ENCODE data around the gene WIPF2.

Gene WIPF2

DNA sequence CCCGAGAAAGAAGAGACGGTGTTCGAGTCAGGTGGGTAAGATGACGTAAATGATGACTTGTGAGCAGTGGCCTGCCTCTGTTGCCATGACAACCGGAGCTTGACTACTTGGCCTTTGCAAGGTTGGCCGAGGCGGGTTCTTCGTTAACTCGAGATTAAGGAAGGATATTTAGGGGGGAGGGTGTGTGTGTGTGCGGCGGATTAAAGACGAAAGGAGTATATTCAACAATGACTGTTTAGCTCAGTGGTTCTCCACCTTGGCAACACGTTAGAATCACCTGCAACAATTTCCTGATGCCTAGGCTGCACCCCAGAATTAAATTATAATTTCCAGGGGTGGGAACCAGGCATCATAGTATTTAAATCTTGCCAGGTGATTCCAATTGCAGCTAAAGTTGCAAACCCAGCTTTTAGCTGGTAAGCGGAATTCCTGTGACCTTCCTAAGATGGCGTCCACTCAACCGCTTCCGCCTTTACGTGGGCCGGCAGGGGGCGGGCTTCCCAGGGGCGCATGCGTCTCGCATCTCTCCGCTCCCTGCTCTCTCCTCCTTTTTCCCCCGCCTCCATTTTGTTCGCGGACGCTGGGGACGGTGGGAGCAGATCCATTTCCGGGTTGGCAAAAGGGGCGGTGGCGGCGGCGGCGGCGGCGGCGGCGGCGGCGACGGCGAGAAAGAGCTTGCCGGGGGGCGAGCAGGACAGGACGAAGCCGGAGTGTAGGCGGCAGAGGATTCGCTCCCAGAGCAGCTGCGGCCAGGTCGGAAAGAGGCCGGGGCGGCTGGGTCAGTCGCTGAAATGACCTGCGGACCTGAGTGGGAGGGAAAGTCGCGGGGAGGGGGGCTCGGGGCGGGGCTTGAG is at the start of gene WIPF2:
Gene WIPF2 (plus strand): TSS at position 565 of the 854 bp plus-strand sequence. CDS start 37,156 bp downstream, outside the sequence.
- peak; percentile 95 for DNase-seq

DNA sequence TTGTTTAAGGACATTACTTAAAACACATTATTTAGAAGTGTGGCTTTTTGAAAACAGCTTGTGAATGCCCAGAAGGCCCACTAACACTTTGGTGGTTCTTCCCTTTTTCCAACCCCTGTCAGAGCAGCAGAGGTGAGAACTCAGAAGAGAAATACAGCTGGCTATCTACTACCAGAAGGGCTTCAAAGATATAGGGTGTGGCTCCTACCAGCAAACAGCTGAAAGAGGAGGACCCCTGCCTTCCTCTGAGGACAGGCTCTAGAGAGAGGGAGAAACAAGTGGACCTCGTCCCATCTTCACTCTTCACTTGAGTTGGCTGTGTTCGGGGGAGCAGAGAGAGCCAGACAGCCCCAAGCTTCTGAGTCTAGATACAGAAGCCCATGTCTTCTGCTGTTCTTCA is 48.8 kb upstream of the WIPF2 start:
- DNase-seq = no peak

GRCh38 chr17:40171750-40172149 is 47.4 kb upstream of the WIPF2 start:
- no peak for DNase-seq

DNA sequence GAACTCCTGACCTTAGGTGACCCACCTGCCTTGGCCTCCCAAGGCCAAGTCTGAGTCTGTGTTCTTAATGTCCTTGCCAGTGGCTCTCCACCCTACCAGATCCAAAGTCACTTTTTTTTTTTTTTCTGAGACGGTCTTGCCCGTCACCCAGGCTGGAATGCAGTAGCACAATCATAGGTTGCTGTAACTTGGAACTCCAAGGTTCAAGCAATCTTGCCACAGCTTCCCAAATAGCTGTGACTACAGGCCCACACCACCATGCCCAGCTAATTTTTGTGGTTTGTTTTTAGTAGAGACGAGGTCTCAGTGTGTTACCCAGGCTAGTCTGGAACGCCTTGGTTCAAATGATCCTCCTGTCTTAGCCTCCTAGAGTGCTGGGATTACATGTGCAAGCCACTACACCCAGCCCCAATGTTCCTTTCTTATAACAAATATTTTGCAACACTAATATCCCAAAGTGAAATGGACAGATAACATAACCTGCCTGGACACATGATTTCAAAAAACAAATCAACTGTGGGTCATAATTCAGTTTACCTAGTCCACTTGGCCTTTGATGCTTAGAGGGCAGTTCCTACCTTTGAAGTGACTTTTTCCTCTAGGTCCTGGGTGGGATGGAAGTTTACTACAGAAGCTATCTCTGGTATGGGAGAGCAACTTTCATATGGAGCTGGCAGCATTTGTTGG is 45.9 kb upstream of the WIPF2 start:
- no peak for DNase-seq

GRCh38 chr17:40173778-40174135 is 45.3 kb upstream of the WIPF2 start:
- DNase-seq = no peak

GRCh38 chr17:40174514-40174913 is 44.6 kb upstream of the WIPF2 start:
- no peak for DNase-seq

DNA sequence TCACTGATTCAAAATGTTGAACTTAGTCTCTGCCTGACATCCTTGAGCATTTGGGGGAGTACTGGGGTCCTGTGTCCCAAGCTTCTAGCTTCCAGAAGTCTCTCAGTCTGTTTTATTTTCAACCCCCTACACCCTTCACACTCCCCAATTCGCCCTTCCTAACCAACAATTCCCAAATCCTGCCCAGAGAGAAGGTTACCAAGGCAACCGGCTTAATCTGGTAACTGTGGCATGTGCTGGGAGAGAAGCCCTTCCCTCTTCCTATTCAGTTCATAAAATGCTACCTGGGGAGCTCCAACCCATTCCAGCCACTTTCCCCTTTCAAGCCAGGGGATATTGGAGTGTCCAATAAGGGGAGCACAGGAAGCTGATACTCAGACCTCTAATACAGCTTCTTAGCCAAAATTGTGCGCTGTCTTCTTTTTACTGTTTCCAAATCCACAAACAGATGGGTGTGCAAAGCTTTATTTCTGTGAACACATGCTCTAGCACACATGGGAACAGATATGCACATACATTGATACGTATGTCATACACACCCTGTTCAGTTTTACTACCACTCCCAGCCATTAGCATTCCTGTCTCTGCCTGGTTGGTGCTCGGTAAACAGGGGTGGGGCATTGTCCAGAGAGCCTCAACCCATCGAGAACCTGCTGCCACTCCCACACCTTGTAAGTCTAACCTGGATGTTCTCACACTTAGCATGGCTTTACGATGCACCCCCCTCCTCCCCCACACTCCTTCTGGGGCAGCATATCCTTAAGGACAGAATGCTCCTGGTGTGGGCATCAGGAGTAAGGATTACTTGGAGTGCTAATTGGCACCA is 43.0 kb upstream of the WIPF2 start:
- no peak for DNase-seq

DNA sequence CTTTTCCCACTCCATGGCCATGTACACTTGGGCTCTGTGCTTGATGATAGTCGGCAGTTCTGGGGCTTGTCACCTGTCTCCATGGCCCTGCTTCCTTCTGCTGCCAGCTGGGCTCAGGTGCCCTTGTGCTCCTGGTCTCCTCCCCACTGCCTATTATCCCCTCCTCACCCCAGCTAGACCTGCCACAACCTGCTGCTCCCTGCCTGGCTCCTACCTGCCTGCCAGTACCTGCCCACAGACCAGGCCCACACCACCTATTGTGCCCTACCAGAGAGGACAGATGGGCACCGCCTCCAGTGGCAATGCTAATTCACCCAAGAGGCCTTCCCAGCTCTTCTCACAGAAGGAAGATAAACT is 42.4 kb upstream of the WIPF2 start:
- DNase-seq = no peak

GRCh38 chr17:40177275-40177874 is 41.7 kb upstream of the WIPF2 start, which contains the start of gene RAPGEFL1:
Gene RAPGEFL1 (plus strand): TSS chr17:40177470. CDS start chr17:40177862, 392 bp downstream.
- peak; percentile 89 for DNase-seq

GRCh38 chr17:40178021-40178601 is 41.0 kb upstream of the WIPF2 start:
- no peak for DNase-seq

- no peak for DNase-seq
Measured at GRCh38 chr17:40178660-40179059, 40.4 kb upstream of the WIPF2 start.

GRCh38 chr17:40179923-40180659 is 39.0 kb upstream of the WIPF2 start:
- DNase-seq = no peak

DNA sequence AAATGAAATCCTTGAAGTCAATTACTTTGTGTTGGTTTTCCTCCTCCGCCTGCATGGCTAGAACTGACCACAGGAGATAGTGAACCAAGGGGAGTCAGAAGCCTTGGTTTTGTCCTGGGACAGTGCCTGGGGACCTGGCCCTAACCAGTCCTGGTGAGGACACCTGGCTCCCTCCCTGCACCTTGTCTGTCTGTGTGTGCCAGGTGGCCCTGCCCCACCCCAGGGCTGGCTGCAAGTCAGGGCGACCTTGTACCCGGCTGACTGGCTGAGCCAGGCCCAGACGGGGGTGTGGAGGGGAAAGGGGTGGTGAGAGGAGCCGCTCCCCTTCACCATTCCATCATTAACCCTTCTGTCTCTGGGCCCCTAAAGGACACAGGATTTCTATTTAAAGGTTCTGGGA is 38.4 kb upstream of the WIPF2 start:
- DNase-seq = no peak

GRCh38 chr17:40181205-40181604 is 37.9 kb upstream of the WIPF2 start:
- DNase-seq = no peak

- DNase-seq = no peak
Measured at GRCh38 chr17:40182606-40183005, 36.5 kb upstream of the WIPF2 start.

DNA sequence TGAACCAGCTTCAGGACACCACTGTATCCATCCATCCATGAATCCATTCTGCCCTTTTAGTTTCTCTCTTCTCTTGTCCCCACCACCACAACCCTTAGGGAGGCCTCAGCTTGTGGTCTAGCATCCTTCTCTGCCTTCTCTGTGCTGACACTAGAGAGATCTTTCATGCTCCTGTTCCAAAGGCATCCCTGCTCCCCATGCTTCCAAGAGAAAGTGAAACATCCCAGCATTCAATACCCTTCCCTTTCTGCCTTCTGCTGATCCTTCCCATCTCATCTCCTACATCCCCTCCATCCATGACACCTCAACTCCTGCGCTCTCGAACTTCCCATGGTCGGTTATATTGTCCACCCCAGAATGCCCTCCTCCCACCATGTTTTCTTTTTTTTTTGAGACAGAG is 31.9 kb upstream of the WIPF2 start:
- no peak for DNase-seq

DNA sequence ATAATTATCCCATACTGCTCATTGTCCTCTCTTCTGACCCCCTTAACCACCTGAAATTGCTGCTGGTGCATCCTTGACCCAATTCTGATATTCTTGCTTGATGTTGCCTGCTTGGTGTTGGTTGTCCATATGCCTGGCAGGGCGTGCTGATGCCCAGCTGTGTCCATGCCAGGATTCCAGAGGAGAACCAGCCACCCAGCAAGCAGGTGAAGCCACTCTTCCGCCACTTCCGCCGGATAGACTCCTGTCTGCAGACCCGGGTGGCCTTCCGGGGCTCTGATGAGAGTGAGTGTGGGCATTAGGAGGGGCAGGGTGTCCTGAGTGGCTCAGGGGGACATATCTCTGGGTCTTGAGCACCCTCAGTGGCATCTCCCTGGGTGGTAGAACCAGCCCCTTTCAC is 30.4 kb upstream of the WIPF2 start:
- DNase-seq = no peak

GRCh38 chr17:40190197-40191021 is 28.7 kb upstream of the WIPF2 start:
- DNase-seq = no peak

DNA sequence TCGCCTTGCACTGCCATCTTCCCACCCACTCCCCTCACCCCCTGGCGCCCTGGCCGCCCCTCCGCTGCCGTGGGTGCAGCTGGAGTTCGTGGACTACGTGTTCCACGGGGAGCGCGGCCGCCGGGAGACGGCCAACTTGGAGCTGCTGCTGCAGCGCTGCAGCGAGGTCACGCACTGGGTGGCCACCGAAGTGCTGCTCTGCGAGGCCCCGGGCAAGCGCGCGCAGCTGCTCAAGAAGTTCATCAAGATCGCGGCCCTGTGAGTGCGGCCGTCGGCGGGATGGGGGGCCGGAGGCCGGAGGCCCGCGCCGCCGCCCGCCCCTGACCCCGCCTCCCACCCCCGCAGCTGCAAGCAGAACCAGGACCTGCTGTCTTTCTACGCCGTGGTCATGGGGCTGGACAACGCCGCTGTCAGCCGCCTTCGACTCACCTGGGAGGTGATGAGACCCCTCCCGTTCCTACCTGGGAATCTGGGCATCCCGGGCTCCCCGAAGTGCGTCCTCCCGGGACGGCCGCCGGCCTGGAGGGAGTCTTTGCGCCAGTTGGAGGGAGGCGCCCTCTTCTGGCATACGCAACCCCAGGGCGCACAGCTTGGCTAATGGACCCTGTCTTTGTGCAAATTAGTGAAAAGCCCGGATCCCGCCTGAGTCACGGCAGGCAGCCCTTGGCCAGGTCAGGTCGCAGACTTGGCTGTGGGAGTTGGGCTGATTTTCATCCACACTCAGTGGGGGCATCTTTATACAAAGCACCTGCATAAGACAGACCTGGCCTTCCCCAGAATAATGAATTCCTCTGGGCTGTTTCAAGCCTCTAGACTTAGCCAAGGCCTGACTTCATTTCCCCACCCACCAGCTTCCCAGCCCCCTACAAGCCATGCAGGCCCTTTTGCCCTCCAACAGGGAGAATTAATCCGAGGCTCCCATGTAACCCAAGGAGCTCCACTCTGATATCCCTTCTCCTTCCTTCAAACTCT is 27.6 kb upstream of the WIPF2 start:
- peak; percentile 46 for DNase-seq

- DNase-seq = no peak
Measured at GRCh38 chr17:40192961-40193360, 26.1 kb upstream of the WIPF2 start.

Measured in activated T-cell treated with anti-CD3 and anti-CD28 coated beads for 4 hours (primary cell).